Astrocyte (in vitro differentiated cells and primary cell): ENCODE data around the gene LAIR2. TPM values are rescaled to one million over a fixed set of nuclear protein-coding genes. Genes with fewer than 3 reads are reported as not detected.

Experiments used
- DNase-seq: peaks from one replicate; pipeline ENCODE4 v3.0.0-alpha.2; 2010; ENCODE audit warnings: low read depth
- FAIRE-seq: peaks from 2 replicates; lab custom pipeline; 2011; peaks lifted over from hg19 to GRCh38; lab: Jason Lieb, UNC
- H2AFZ ChIP-seq: 2 replicates; pipeline ENCODE4 v1.6.0; 2012; ENCODE audit warnings: low read depth, low read length, inconsistent platforms
- H3K27ac ChIP-seq: 2 replicates; pipeline ENCODE4 v1.5.1; 2011; ENCODE audit warnings: low read depth, low read length, inconsistent platforms
- H3K27me3 ChIP-seq: 2 replicates; pipeline ENCODE4 v1.6.0; 2011; ENCODE audit warnings: low read length, inconsistent platforms; ENCODE audit not compliant: insufficient read depth
- H3K36me3 ChIP-seq: 2 replicates; pipeline ENCODE4 v1.5.1; 2011; ENCODE audit warnings: low read length, inconsistent platforms; ENCODE audit not compliant: insufficient read depth
- H3K4me1 ChIP-seq: 2 replicates; pipeline ENCODE4 v1.5.1; 2011; ENCODE audit warnings: low read length, inconsistent platforms; ENCODE audit not compliant: insufficient read depth
- H3K4me2 ChIP-seq: 2 replicates; pipeline ENCODE4 v1.6.0; 2012; ENCODE audit warnings: low read length, inconsistent platforms
- H3K4me3 ChIP-seq: 2 replicates; pipeline ENCODE4 v1.5.1; 2011; ENCODE audit warnings: low read depth, mild to moderate bottlenecking, low read length, inconsistent platforms; ENCODE audit not compliant: insufficient read depth
- H3K79me2 ChIP-seq: 2 replicates; pipeline ENCODE4 v1.6.0; 2012; ENCODE audit warnings: mild to moderate bottlenecking, low read length, inconsistent platforms; ENCODE audit not compliant: insufficient read depth
- H3K9ac ChIP-seq: 2 replicates; pipeline ENCODE4 v1.6.0; 2012; ENCODE audit warnings: mild to moderate bottlenecking, low read length, inconsistent platforms
- H3K9me3 ChIP-seq: 2 replicates; pipeline ENCODE4 v1.5.1; 2012; ENCODE audit warnings: low read depth, mild to moderate bottlenecking, low read length, inconsistent platforms; ENCODE audit not compliant: insufficient read depth
- H4K20me1 ChIP-seq: 2 replicates; pipeline ENCODE4 v1.6.0; 2012; ENCODE audit warnings: low read length, inconsistent platforms; ENCODE audit not compliant: insufficient read depth
- H3K27ac Mint-ChIP-seq: one replicate; pipeline ENCODE4 v1.8.0; 2021; ENCODE audit warnings: mild to moderate bottlenecking, mixed read lengths; ENCODE audit not compliant: unreplicated experiment
- H3K27me3 Mint-ChIP-seq: one replicate; pipeline ENCODE4 v1.8.0; 2021; ENCODE audit warnings: low read depth, mixed read lengths; ENCODE audit not compliant: unreplicated experiment
- H3K36me3 Mint-ChIP-seq: one replicate; pipeline ENCODE4 v1.8.0; 2021; ENCODE audit warnings: low read depth, mixed read lengths; ENCODE audit not compliant: unreplicated experiment
- H3K4me1 Mint-ChIP-seq: one replicate; pipeline ENCODE4 v1.8.0; 2021; ENCODE audit warnings: low read depth, mixed read lengths; ENCODE audit not compliant: unreplicated experiment
- H3K4me3 Mint-ChIP-seq: one replicate; pipeline ENCODE4 v1.8.0; 2021; ENCODE audit warnings: mild to moderate bottlenecking, moderate library complexity, mixed read lengths; ENCODE audit not compliant: unreplicated experiment
- H3K9me3 Mint-ChIP-seq: one replicate; pipeline ENCODE4 v1.8.0; 2021; ENCODE audit warnings: mild to moderate bottlenecking, mixed read lengths; ENCODE audit not compliant: unreplicated experiment
- EZH2 ChIP-seq: IDR thresholded peaks from 2 replicates; pipeline ENCODE4 v1.6.1; 2012; ENCODE audit warnings: mild to moderate bottlenecking, low read length, inconsistent platforms; ENCODE audit not compliant: insufficient read depth
- total RNA-seq: library from RNA; stranded (reverse); gene quantifications from 2 replicates; pipeline ENCODE4 v1.2.1, GENCODE V29; 2021
- TF ChIP-seq, protein P1 (sequence below): IDR thresholded peaks from 2 replicates; pipeline ENCODE4 v1.5.1; 2011; ENCODE audit warnings: low read depth, mild to moderate bottlenecking, inconsistent platforms, low read length, moderate library complexity; ENCODE audit not compliant: insufficient read depth

Gene LAIR2
- total RNA-seq, 1 donor from 2014 or later, result not detected

- peaks cover 8% of the 10 kb centered on the region for H3K27me3 Mint-ChIP-seq
- no peaks in the 10 kb centered on the region for H3K36me3 ChIP-seq
- H3K4me1 ChIP-seq, result peaks cover under 1% of the 10 kb centered on the region
- no peaks in the 10 kb centered on the region for H3K9me3 ChIP-seq
- H3K27ac Mint-ChIP-seq, result no peak overlapping the region
- H3K4me3 ChIP-seq, result no peak overlapping the region
- TF ChIP-seq, protein P1, sequence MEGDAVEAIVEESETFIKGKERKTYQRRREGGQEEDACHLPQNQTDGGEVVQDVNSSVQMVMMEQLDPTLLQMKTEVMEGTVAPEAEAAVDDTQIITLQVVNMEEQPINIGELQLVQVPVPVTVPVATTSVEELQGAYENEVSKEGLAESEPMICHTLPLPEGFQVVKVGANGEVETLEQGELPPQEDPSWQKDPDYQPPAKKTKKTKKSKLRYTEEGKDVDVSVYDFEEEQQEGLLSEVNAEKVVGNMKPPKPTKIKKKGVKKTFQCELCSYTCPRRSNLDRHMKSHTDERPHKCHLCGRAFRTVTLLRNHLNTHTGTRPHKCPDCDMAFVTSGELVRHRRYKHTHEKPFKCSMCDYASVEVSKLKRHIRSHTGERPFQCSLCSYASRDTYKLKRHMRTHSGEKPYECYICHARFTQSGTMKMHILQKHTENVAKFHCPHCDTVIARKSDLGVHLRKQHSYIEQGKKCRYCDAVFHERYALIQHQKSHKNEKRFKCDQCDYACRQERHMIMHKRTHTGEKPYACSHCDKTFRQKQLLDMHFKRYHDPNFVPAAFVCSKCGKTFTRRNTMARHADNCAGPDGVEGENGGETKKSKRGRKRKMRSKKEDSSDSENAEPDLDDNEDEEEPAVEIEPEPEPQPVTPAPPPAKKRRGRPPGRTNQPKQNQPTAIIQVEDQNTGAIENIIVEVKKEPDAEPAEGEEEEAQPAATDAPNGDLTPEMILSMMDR, result peak; percentile 55
- TF ChIP-seq EZH2, result no peak
- H3K4me3 Mint-ChIP-seq, result no peak overlapping the region
- H3K4me2 ChIP-seq, result no peak overlapping the region
- H3K4me1 Mint-ChIP-seq, result no peaks in the 10 kb centered on the region
- no peak overlapping the region for H3K9ac ChIP-seq
- H3K27me3 ChIP-seq, result no peaks in the 10 kb centered on the region
- no peak overlapping the region for H3K27ac ChIP-seq
- H4K20me1 ChIP-seq, result no peaks in the 10 kb centered on the region
- DNase-seq (peak; percentile 17), FAIRE-seq (no peak)
- H2AFZ ChIP-seq, result no peak overlapping the region
- no peaks in the 10 kb centered on the region for H3K79me2 ChIP-seq
- H3K36me3 Mint-ChIP-seq, result no peaks in the 10 kb centered on the region
- no peaks in the 10 kb centered on the region for H3K9me3 Mint-ChIP-seq
Measured at GRCh38 chr19:54478677-54479266, 23.9 kb upstream of the LAIR2 start.

- no peak overlapping the region for H3K4me2 ChIP-seq
- H3K36me3 ChIP-seq, result no peaks in the 10 kb centered on the region
- Mint-ChIP-seq H3K27ac (no peak overlapping the region), H3K4me1 (no peaks in the 10 kb centered on the region), H3K9me3 (no peaks in the 10 kb centered on the region), H3K27me3 (peaks cover 13% of the 10 kb centered on the region), H3K4me3 (no peak overlapping the region), H3K36me3 (no peaks in the 10 kb centered on the region)
- H2AFZ ChIP-seq, result no peak overlapping the region
- no peaks in the 10 kb centered on the region for H3K27me3 ChIP-seq
- no peaks in the 10 kb centered on the region for H3K9me3 ChIP-seq
- no peaks in the 10 kb centered on the region for H3K79me2 ChIP-seq
- H4K20me1 ChIP-seq, result no peaks in the 10 kb centered on the region
- no peak overlapping the region for H3K27ac ChIP-seq
- TF ChIP-seq EZH2, result no peak
- TF ChIP-seq, protein P1, result no peak
- DNase-seq (no peak), FAIRE-seq (no peak)
- no peaks in the 10 kb centered on the region for H3K4me1 ChIP-seq
- H3K4me3 ChIP-seq, result no peak overlapping the region
- H3K9ac ChIP-seq, result no peak overlapping the region
Measured at GRCh38 chr19:54480051-54480450, 22.6 kb upstream of the LAIR2 start.

- no peaks in the 10 kb centered on the region for H3K4me1 Mint-ChIP-seq
- FAIRE-seq, result no peak
- Histone ChIP-seq H3K79me2 (no peaks in the 10 kb centered on the region), H3K4me2 (no peak overlapping the region), H3K4me1 (no peaks in the 10 kb centered on the region), H3K27ac (no peak overlapping the region), H2AFZ (no peak overlapping the region), H3K9me3 (no peaks in the 10 kb centered on the region), H3K9ac (no peak overlapping the region), H3K4me3 (no peak overlapping the region), H3K27me3 (no peaks in the 10 kb centered on the region), H3K36me3 (no peaks in the 10 kb centered on the region), H4K20me1 (no peaks in the 10 kb centered on the region)
- peaks cover 18% of the 10 kb centered on the region for H3K27me3 Mint-ChIP-seq
- TF ChIP-seq, protein P1, result peak; percentile 63
- no peak for TF ChIP-seq EZH2
- H3K36me3 Mint-ChIP-seq, result no peaks in the 10 kb centered on the region
- DNase-seq, result no peak
- H3K9me3 Mint-ChIP-seq, result no peaks in the 10 kb centered on the region
- no peak overlapping the region for H3K27ac Mint-ChIP-seq
- H3K4me3 Mint-ChIP-seq, result no peak overlapping the region
Measured at GRCh38 chr19:54481326-54481930, 21.2 kb upstream of the LAIR2 start.
